Progenitor cell of endocrine pancreas (in vitro differentiated cells): ENCODE data around the gene ZNF70. TPM values are rescaled to one million over a fixed set of nuclear protein-coding genes. Genes with fewer than 3 reads are reported as not detected.

ENCODE experiments used
- DNase-seq: peaks from one replicate; pipeline ENCODE4 v3.0.0; 2021; ENCODE audit warnings: low spot score; ENCODE audit not compliant: unreplicated experiment
- H3K27ac Mint-ChIP-seq: 2 replicates; pipeline ENCODE4 v1.8.0; 2021; ENCODE audit warnings: mild to moderate bottlenecking, moderate library complexity, mixed read lengths
- H3K27me3 Mint-ChIP-seq: 2 replicates; pipeline ENCODE4 v1.8.0; 2021; ENCODE audit warnings: mixed read lengths
- H3K36me3 Mint-ChIP-seq: 2 replicates; pipeline ENCODE4 v1.8.0; 2022; ENCODE audit warnings: mixed read lengths; ENCODE audit not compliant: insufficient read depth
- H3K4me1 Mint-ChIP-seq: 2 replicates; pipeline ENCODE4 v1.8.0; 2021; ENCODE audit warnings: low read depth, mixed read lengths
- H3K4me3 Mint-ChIP-seq: 2 replicates; pipeline ENCODE4 v1.8.0; 2021; ENCODE audit warnings: low read depth, mild to moderate bottlenecking, moderate library complexity, mixed read lengths
- H3K9me3 Mint-ChIP-seq: 2 replicates; pipeline ENCODE4 v1.8.0; 2021; ENCODE audit warnings: low read depth, mixed read lengths
- total RNA-seq: library from RNA; stranded (reverse); gene quantifications from 2 replicates; pipeline ENCODE4 v1.2.1, GENCODE V29; 2021
- TF ChIP-seq, protein P1 (sequence below): fragments of 200-600 bp; sonication (generic); IDR thresholded peaks from one replicate; pipeline ENCODE4 v1.5.0; 2021; ENCODE audit warnings: antibody characterized with exemption, mild to moderate bottlenecking; ENCODE audit not compliant: unreplicated experiment

The ZNF70 gene
- total RNA-seq, 1 donor from 2014 or later: 9.8 TPM

DNA sequence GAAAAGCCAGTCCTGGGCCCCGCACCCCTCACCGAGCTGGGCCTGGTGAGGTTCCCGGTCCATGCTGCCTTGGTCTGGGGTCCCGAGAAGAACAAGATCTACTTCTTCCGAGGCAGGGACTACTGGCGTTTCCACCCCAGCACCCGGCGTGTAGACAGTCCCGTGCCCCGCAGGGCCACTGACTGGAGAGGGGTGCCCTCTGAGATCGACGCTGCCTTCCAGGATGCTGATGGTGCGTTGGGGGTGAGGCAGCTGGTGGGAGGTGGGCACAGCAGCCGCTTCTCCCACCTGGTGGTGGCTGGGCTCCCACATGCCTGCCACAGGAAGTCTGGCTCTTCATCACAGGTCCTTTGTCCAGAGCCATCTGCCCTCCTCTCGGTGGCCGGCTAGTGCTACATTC lies 31.3 kb upstream of the ZNF70 start:
- no peak for DNase-seq
- no peaks in the 10 kb centered on the region for H3K27me3 Mint-ChIP-seq
- no peaks in the 10 kb centered on the region for H3K9me3 Mint-ChIP-seq
- no peak overlapping the region for H3K27ac Mint-ChIP-seq
- no peak overlapping the region for H3K4me3 Mint-ChIP-seq
- TF ChIP-seq, protein P1, sequence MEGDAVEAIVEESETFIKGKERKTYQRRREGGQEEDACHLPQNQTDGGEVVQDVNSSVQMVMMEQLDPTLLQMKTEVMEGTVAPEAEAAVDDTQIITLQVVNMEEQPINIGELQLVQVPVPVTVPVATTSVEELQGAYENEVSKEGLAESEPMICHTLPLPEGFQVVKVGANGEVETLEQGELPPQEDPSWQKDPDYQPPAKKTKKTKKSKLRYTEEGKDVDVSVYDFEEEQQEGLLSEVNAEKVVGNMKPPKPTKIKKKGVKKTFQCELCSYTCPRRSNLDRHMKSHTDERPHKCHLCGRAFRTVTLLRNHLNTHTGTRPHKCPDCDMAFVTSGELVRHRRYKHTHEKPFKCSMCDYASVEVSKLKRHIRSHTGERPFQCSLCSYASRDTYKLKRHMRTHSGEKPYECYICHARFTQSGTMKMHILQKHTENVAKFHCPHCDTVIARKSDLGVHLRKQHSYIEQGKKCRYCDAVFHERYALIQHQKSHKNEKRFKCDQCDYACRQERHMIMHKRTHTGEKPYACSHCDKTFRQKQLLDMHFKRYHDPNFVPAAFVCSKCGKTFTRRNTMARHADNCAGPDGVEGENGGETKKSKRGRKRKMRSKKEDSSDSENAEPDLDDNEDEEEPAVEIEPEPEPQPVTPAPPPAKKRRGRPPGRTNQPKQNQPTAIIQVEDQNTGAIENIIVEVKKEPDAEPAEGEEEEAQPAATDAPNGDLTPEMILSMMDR: no peak
- peaks cover 8% of the 10 kb centered on the region for H3K4me1 Mint-ChIP-seq
- no peaks in the 10 kb centered on the region for H3K36me3 Mint-ChIP-seq

DNA sequence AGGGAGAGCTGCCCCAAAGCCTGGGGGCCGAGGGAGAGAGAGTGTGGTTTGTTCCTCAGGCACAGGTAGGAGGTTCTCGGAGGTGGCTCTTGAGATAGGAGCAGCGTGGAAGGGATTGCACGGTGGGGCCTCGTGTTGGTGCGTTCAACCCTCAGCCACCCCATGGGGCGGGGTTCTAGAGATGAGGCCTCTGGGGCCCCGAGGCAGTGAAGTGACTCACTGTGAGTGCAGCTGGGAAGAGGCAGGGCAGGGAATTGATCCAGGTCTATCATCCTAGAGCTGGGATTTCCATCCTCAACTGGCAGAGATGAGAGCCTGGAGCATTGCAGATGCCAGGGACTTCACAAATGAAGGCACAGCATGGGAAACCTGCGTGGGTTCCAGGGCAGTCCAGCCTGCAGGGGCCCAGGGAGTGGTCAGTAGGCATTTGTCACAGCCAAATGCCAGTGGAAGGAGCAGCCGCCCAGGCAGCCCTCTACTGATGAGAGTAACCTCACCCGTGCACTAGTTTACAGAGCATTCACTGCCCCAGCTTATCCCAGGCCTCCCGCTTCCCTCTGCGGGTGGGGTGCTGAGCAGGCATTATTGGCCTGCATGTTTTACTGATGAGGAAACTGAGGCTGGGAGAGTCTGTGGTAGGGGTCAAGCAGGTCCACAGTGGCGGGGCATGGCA lies 30.7 kb upstream of the ZNF70 start:
- Mint-ChIP-seq H3K36me3 (no peaks in the 10 kb centered on the region), H3K4me3 (no peak overlapping the region), H3K27me3 (no peaks in the 10 kb centered on the region), H3K27ac (no peak overlapping the region), H3K4me1 (peaks cover 8% of the 10 kb centered on the region), H3K9me3 (no peaks in the 10 kb centered on the region)
- DNase-seq: no peak
- TF ChIP-seq, protein P1: no peak

DNA sequence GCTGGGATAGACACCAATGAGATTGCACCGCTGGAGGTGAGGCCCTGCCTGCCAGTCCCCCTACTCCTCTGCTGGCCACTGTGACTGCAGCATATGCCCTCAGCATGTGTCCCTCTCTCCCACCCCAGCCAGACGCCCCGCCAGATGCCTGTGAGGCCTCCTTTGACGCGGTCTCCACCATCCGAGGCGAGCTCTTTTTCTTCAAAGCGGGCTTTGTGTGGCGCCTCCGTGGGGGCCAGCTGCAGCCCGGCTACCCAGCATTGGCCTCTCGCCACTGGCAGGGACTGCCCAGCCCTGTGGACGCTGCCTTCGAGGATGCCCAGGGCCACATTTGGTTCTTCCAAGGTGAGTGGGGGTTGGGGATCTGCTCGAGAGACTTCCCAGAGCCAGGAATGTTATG lies 30.2 kb upstream of the ZNF70 start:
- TF ChIP-seq, protein P1: no peak
- Mint-ChIP-seq H3K27ac (no peak overlapping the region), H3K4me1 (peaks cover 4% of the 10 kb centered on the region), H3K36me3 (no peaks in the 10 kb centered on the region), H3K4me3 (no peak overlapping the region), H3K9me3 (no peaks in the 10 kb centered on the region), H3K27me3 (no peaks in the 10 kb centered on the region)
- DNase-seq: no peak

DNA sequence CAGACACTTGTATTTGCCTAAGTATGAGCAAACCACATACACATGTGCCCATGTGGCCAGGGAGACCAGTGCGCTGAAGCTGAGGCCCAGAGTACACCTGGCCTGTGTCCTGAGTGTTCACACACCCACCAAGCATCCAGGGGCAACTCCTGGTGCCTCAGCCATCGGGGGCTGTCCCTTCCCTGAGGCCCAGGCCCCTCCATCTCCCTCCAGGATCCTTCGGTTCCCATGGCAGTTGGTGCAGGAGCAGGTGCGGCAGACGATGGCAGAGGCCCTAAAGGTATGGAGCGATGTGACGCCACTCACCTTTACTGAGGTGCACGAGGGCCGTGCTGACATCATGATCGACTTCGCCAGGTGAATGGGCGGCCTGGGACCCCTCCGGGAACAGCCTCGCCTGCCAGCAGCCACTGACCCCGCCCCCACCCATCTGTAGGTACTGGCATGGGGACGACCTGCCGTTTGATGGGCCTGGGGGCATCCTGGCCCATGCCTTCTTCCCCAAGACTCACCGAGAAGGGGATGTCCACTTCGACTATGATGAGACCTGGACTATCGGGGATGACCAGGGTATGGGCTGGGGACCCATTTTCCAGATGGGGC lies 29.3 kb upstream of the ZNF70 start:
- Mint-ChIP-seq H3K9me3 (no peaks in the 10 kb centered on the region), H3K27ac (no peak overlapping the region), H3K36me3 (no peaks in the 10 kb centered on the region), H3K27me3 (no peaks in the 10 kb centered on the region), H3K4me3 (no peak overlapping the region), H3K4me1 (peaks cover 4% of the 10 kb centered on the region)
- TF ChIP-seq, protein P1: no peak
- DNase-seq: no peak

DNA sequence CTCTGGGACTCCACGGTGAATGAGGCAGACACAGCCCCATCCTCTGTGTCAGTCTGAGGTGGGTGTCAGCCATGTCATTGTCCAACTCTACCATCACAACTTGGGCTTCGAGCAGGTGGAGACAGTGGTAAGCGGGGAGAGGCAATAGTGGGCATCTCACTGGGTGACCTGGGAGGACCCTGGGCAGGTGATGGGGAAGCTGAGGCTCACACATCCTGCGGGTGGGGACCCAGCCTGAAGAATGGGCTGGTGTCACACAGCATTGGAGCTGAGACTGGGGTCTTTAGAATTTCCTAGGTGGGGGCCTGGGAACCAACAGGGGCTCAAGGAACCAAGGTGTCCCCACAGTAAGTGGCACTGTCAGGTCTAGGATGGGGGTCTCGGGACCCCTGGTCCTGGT lies 28.8 kb upstream of the ZNF70 start:
- H3K9me3 Mint-ChIP-seq: no peaks in the 10 kb centered on the region
- DNase-seq: no peak
- no peak overlapping the region for H3K27ac Mint-ChIP-seq
- H3K4me3 Mint-ChIP-seq: no peak overlapping the region
- H3K36me3 Mint-ChIP-seq: no peaks in the 10 kb centered on the region
- peaks cover 6% of the 10 kb centered on the region for H3K4me1 Mint-ChIP-seq
- H3K27me3 Mint-ChIP-seq: no peaks in the 10 kb centered on the region
- TF ChIP-seq, protein P1: no peak
